GM18909 (cell line): ENCODE measurements around the gene RBM20.

ENCODE experiments used
- ATAC-seq: cut with Tn5 transposase; IDR thresholded peaks from one replicate; pipeline ENCODE4 v1.9.1; 2021; ENCODE audit warnings: mild to moderate bottlenecking; ENCODE audit not compliant: unreplicated experiment, poor library complexity

Gene RBM20

GRCh38 chr10:110668443-110668842, 24.3 kb downstream of the RBM20 start:
- ATAC-seq: no peak

GRCh38 chr10:110670335-110670734, 26.2 kb downstream of the RBM20 start:
- ATAC-seq: no peak

GRCh38 chr10:110671788-110672579, 27.8 kb downstream of the RBM20 start:
- ATAC-seq: peak; percentile 99

- peak; percentile 26 for ATAC-seq
These were observed 28.4 kb downstream of the RBM20 start for GRCh38 chr10:110672580-110672919.

GRCh38 chr10:110676016-110676415, 31.9 kb downstream of the RBM20 start:
- no peak for ATAC-seq

GRCh38 chr10:110679486-110680272, 35.5 kb downstream of the RBM20 start:
- ATAC-seq: no peak

- ATAC-seq: no peak
These were observed 36.3 kb downstream of the RBM20 start for GRCh38 chr10:110680273-110681020.

- no peak for ATAC-seq
These were observed 37.0 kb downstream of the RBM20 start for GRCh38 chr10:110681023-110681681.

- ATAC-seq: no peak
These were observed 38.2 kb downstream of the RBM20 start for GRCh38 chr10:110682348-110682747.

- no peak for ATAC-seq
These were observed 40.8 kb downstream of the RBM20 start for GRCh38 chr10:110684800-110685446.

- ATAC-seq: no peak
These were observed 41.9 kb downstream of the RBM20 start for GRCh38 chr10:110686047-110686446.

- ATAC-seq: no peak
These were observed 42.8 kb downstream of the RBM20 start for GRCh38 chr10:110686949-110687348.

- no peak for ATAC-seq
These were observed 43.3 kb downstream of the RBM20 start for GRCh38 chr10:110687400-110687799.

GRCh38 chr10:110691139-110691538, 47.0 kb downstream of the RBM20 start:
- no peak for ATAC-seq

GRCh38 chr10:110694263-110694662, 50.1 kb downstream of the RBM20 start:
- no peak for ATAC-seq

- ATAC-seq: no peak
These were observed 50.8 kb downstream of the RBM20 start for GRCh38 chr10:110694820-110695538.

GRCh38 chr10:110695539-110695886, 51.4 kb downstream of the RBM20 start:
- no peak for ATAC-seq

- ATAC-seq: no peak
These were observed 52.3 kb downstream of the RBM20 start for GRCh38 chr10:110696436-110696835.

- ATAC-seq: no peak
These were observed 54.2 kb downstream of the RBM20 start for GRCh38 chr10:110698340-110698739.
